ENCODE measurements around the gene PAPLN.

- TF ChIP-seq CTCF (IDR thresholded peaks at IDR 0.05), result no peak
- TF ChIP-seq POLR2A (IDR thresholded peaks at IDR 0.05), result no peak
These were observed 20.8 kb downstream of the PAPLN start for GRCh38 chr14:73258076-73258475.

All from testis (tissue), 2 donors.